Limb (tissue), 2 donors: ENCODE measurements around the gene KCNMA1.
A peak's percentile ranks its signal among the peaks of the same experiment; 100 is the strongest.
"Not testable (repeated sequence)": the region's sequence is repeated elsewhere in the genome, so short reads cannot be mapped to it uniquely, and the experiment has no call there.

Source experiments
- DNase-seq, 2 donors: peaks; one replicate each; pipeline ENCODE4 v3.0.0-alpha.2; 2016; ENCODE audit errors: extremely low spot score in 2 of 2

KCNMA1 gene

DNA sequence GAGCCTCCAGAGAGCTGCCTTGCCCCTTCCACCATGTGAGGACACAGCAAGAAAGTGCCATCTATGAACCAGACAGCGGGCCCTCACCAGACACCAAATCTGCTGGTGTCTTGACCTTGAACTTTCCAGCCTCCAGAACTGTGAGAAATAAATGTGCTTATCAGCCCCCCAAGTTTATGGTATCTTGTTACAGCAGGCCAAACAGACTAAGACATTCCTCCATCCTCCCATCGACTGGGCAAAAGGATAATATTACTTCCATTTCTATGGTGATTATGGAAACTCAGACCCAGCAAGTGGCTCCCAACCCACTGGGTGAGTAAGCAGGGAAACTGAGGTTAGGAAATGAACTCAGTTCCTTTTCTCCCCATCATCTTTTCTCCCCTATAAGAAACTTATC lies 288.4 kb downstream of the KCNMA1 start:
- no peak for DNase-seq

DNA sequence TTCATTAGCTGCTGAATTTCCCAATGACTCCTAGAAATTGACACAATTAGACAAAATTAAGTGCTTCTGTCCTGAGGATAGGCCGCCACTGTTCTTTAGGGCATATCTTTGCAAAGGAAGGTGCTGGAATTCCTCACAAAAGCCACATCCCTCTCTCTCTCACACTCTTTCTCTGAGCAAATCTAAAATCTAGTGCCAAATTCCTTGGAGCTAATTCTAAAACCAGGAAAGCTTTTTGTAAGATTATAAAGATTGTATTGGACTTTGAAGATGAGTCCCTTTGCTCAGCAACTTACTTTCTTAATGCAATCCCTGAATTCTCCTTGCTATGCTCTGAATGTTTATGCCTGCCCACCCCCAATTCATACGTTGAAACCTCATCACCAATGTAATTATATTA lies 288.9 kb downstream of the KCNMA1 start:
- DNase-seq = no peak

GRCh38 chr10:77348082-77348481 lies 289.5 kb downstream of the KCNMA1 start:
- no peak for DNase-seq

- DNase-seq = no peak
Observed at GRCh38 chr10:77347052-77347451, 290.6 kb downstream of the KCNMA1 start.

DNA sequence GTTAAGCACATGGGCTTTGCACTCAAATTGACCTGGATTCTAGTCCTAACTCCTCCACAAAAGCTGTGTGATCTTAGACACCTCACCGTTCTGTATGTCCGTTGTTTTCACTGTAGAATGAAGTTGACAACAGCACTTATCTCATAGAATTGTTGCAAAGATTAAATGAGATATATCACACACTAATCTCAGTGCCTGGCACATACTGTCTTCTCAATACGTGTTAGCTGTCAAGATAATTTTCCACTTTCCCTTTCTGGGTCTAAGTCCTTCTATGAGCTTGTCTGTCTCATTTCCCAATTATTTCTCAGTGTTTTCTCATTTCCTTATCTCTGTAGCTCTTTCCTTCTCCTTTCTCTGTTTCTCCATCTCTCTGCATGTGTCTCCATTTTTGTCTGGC lies 296.6 kb downstream of the KCNMA1 start:
- DNase-seq = no peak

GRCh38 chr10:77339872-77340271 lies 297.7 kb downstream of the KCNMA1 start:
- DNase-seq = not testable (repeated sequence)

DNA sequence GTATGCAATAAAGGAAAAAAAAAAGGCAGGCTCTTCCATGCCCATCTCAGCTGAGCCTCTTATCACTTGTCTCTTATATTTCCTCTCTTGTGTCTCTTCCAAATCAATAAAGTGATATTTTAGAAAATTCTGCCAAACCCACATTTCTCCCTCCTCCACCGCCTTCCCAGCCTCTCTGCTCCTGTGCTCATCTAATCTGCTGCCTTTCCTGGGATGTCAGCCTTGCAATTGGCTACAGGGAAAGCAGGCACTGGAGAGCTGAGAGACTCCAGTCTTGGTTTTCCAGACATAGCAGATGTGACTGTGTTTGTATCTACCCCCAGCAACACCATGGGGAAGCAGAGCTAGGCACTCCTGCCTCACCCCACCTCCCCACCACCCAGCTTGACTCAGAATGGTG lies 298.4 kb downstream of the KCNMA1 start:
- no peak for DNase-seq

DNA sequence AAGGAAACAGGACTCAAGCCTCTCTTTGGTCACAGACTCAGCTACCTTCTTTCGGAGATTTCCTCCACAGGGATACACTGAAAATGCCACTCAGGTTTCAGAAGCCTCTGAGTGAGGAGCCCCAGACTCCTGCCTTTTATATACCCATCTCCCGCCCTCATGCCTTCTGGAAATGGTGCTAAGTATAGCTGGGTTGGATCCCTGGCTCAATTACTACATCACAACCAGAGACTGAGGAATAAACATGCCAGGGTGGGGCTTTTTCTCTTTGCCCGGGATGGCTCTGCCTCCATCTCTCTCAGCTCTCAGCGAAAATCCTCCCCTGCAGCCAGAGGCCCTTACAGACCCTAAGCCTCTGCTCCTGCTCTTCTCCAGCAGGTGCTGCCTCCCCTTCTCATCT lies 299.5 kb downstream of the KCNMA1 start:
- no peak for DNase-seq

GRCh38 chr10:77334501-77334900 lies 303.1 kb downstream of the KCNMA1 start:
- no peak for DNase-seq

DNA sequence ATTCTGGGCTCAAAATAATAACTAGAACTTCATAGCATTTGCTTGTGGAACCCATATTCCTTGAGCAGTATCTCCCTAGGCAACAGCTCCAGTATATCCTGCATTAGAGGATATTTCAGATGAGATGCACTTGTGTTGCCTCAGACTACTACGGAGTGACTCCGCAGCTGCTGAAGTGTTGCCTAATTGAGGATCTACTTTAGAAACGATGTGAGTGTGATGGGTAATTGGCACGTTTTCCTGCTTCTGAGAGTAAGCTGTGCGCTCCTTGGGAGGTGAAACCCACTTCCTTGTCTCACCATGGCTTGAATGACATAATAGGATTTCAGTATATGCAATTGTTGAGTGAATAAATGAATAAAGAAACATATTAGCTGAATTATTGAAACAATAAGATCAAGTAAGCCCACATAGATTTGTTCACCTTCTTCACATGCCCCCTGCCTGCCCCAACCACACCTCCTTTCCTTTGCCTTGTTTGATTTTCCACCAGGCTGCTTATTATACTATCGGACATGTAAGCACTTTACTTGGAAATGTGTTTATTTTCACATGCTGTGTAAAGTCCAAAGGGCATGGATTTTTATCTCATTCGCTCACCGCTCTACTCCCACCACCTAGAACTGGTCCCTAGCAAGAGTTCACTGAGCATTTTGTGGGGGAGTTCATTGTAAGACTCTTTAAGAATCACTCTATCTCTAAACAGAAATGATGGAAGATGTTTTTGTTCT lies 303.8 kb downstream of the KCNMA1 start:
- no peak for DNase-seq

- no peak for DNase-seq
Observed at GRCh38 chr10:77332256-77332655, 305.4 kb downstream of the KCNMA1 start.

- peak; percentile 24 to 57 for DNase-seq
Observed at GRCh38 chr10:77328272-77328816, 309.3 kb downstream of the KCNMA1 start.

- no peak for DNase-seq
Observed at GRCh38 chr10:77325233-77325537, 312.4 kb downstream of the KCNMA1 start.

GRCh38 chr10:77321838-77322237 lies 315.8 kb downstream of the KCNMA1 start:
- DNase-seq = no peak

GRCh38 chr10:77320971-77321471 lies 316.6 kb downstream of the KCNMA1 start:
- DNase-seq = no peak

DNA sequence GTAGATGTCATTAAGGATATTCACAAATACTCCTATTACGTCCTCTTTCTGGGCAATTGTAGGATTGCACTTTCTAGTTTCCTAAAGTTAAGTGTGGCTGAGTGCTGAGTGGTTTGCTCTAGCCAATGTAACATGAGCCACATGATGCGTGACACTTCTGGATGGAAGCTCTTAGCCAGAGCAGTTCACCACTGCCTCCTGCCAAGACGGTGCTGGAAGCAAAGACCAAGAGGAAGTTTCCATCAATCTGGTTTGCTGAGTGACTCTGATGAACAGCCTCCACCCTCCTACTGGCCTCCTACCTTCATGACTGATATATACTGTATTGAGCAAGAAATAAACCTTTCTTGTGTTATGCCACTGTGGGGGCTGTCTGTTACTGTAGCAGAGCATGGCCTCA lies 318.1 kb downstream of the KCNMA1 start:
- no peak for DNase-seq

GRCh38 chr10:77318739-77319138 lies 318.9 kb downstream of the KCNMA1 start:
- no peak for DNase-seq

DNA sequence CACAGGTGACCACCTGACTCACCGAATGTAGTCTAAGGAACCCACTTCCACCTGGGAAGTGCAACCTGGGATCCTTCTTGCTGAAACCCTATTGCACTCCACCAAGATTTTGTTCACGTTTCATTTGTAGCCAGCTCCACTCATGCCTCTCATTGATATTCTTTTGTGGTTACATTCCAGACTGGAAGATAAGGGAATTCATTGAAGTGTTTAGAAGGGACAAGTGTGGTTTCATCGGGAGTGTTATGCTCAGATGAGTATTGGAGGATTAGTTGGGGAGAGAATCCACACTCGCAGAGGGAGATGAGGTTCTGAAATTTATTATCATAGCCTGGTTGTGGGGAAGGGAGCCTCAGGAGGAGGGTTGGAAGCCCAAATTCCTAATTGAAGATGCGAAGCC lies 320.4 kb downstream of the KCNMA1 start:
- no peak for DNase-seq

DNA sequence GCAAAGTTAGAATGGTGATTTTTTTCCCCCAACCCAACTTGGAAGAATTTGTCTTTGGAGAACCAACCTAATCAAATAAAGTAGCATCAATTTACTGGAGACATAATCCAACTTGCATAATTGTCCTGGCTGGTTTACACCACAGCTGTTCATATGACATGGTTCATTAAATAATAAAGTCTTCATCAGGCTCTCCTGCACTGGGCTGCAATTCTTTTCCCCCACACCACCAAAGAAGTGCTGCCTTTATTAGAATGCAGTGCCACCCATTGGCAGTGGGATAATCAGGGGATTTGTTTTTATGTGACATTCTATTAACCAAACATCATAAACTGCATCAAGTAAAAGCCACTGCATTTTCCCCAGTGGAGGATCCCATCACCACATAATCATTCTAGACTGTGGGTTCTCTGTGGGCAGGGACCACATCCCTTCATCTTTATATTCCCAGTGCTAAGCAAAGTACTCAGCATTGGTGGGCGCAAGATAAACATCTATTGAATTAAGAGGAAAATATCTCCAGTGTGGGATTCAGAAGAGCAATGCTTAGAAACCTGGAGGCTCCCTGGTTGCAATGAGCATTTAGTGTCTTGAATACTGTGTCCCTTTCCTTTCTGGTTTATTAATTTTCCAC lies 322.0 kb downstream of the KCNMA1 start:
- DNase-seq = no peak

- no peak for DNase-seq
Observed at GRCh38 chr10:77313066-77313750, 324.4 kb downstream of the KCNMA1 start.

DNA sequence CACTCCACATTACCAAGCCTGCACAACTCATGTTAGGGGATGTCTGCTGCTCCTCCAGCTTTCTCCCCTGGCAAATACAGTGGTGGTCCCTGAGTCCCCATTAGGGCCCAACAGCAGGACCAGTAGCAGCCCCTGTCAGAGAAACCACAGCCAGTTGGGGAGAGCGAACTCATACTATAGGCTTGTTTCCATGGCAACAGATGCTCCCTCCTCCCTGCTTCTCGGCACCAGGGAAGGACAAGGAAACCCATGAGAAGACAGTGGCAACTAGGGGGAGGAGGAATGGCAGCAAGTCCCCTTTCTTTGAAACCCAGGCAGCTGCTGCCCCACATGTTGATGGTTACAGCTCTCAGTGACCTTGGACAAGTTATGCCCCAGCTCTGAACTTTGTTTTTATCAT lies 326.4 kb downstream of the KCNMA1 start:
- DNase-seq = peak in 1 of 2 donors; percentile 40

DNA sequence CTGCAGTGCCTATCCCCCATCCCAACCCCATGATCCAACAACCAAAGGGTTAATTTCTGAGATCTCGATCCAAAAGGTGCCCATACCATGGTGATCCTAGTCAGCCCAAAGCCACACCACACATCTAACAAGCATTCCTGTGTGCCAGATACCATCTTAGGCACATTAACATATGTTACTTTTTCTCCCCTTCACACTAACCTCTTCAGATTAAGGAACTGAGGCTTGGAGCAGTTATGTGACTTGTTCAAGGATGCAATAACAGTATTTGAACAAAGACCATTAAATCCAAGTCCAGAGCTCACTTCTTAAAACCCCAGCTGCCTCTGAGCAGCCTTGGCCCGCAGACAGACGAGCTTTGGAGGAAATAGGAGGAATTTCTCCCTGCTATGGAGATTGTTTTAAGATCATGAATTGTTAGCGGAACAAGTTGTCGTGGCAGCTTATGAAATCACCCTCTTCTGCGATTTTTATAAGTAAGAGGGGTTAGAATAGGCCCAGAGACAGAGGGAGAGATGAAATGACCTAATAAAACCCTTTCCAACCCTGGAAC lies 327.2 kb downstream of the KCNMA1 start:
- DNase-seq = peak in 1 of 2 donors; percentile 62
